ENCODE measurements around the gene PCDHA6. TPM values are rescaled to one million over a fixed set of nuclear protein-coding genes. Genes with fewer than 3 reads are reported as not detected.
"Not testable (repeated sequence)": the region's sequence is repeated elsewhere in the genome, so short reads cannot be mapped to it uniquely, and the experiment has no call there.

The PCDHA6 gene
- total RNA-seq, 4 donors from 2014 or later, result 0.35 to 0.57 (median 0.54) TPM; not detected in 1

DNA sequence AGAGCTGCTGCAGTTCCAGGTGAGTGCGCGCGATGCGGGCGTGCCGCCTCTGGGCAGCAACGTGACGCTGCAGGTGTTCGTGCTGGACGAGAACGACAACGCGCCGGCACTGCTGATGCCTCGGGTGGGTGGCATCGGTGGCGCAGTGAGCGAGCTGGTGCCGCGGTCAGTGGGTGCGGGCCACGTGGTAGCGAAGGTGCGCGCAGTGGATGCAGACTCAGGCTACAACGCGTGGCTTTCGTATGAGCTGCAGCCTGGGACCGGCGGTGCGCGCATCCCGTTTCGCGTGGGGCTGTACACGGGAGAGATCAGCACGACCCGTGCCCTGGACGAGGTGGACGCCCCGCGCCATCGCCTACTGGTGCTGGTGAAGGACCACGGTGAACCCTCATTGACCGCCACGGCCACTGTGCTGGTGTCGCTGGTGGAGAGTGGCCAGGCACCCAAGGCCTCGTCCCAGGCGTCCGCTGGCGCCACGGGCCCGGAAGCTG is 24.9 kb upstream of the PCDHA6 start:
- H3K27me3 ChIP-seq, result no peaks in the 10 kb centered on the region
- H3K36me3 ChIP-seq, result no peaks in the 10 kb centered on the region
- H3K27ac ChIP-seq, result no peak overlapping the region
- DNase-seq, result no peak
- TF ChIP-seq, protein P1, sequence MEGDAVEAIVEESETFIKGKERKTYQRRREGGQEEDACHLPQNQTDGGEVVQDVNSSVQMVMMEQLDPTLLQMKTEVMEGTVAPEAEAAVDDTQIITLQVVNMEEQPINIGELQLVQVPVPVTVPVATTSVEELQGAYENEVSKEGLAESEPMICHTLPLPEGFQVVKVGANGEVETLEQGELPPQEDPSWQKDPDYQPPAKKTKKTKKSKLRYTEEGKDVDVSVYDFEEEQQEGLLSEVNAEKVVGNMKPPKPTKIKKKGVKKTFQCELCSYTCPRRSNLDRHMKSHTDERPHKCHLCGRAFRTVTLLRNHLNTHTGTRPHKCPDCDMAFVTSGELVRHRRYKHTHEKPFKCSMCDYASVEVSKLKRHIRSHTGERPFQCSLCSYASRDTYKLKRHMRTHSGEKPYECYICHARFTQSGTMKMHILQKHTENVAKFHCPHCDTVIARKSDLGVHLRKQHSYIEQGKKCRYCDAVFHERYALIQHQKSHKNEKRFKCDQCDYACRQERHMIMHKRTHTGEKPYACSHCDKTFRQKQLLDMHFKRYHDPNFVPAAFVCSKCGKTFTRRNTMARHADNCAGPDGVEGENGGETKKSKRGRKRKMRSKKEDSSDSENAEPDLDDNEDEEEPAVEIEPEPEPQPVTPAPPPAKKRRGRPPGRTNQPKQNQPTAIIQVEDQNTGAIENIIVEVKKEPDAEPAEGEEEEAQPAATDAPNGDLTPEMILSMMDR (IDR thresholded peaks at IDR 0.05), result no peak
- no peak for TF ChIP-seq POLR2A (IDR thresholded peaks at IDR 0.05)
- H3K4me3 ChIP-seq, result no peak overlapping the region
- peaks cover 0 to 29% (median 0%) of the 10 kb centered on the region in 4 donors for H3K9me3 ChIP-seq
- no peaks in the 10 kb centered on the region for H3K4me1 ChIP-seq

DNA sequence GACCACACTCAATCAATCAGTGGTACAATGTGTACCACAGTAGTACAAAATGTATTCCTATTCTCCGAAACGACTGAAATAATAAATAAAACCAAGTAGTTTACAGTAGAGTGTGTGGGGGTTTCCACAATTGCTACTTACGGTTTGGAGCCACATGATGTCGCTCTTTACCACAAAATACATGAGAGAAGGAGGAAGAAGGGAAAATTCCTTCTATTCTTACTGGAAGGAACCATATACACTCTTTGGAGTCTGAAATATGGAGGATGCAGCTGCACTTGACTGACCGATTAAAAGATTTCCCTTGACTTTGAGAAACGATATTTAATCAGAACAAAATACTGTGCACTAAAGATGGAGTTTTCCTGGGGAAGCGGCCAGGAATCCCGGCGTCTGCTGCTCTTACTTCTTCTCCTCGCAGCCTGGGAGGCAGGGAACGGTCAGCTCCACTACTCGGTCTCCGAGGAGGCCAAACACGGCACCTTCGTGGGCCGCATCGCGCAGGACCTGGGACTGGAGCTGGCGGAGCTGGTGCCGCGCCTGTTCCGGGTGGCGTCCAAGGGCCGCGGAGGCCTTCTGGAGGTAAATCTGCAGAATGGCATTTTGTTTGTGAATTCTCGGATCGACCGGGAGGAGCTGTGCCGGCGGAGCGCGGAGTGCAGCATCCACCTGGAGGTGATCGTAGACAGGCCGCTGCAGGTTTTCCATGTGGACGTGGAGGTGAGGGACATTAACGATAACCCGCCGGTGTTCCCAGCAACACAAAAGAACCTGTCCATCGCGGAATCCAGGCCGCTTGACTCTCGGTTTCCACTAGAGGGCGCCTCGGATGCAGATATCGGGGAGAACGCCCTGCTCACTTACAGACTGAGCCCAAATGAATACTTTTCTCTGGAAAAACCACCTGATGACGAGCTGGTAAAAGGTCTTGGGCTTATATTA is 20.7 kb upstream of the PCDHA6 start, which contains the start of gene PCDHA4:
PCDHA4 (plus strand) TSS at position 235 of the 942 bp plus-strand sequence.
- Histone ChIP-seq H3K4me3 (peak within 1 kb of the TSS; percentile 9 to 40 (median 20)), H3K36me3 (no peaks in the 10 kb centered on the region), H3K4me1 (no peaks in the 10 kb centered on the region), H3K9me3 (peaks cover 0 to 31% (median 0%) of the 10 kb centered on the region in 4 donors), H3K27me3 (no peaks in the 10 kb centered on the region), H3K27ac (peak within 1 kb of the TSS in 1 of 4 donors; percentile 17)
- TF ChIP-seq, protein P1 (IDR thresholded peaks at IDR 0.05), result peak in 1 of 6 experiments; percentile 9
- TF ChIP-seq POLR2A (IDR thresholded peaks at IDR 0.05), result no peak
- no peak for DNase-seq

DNA sequence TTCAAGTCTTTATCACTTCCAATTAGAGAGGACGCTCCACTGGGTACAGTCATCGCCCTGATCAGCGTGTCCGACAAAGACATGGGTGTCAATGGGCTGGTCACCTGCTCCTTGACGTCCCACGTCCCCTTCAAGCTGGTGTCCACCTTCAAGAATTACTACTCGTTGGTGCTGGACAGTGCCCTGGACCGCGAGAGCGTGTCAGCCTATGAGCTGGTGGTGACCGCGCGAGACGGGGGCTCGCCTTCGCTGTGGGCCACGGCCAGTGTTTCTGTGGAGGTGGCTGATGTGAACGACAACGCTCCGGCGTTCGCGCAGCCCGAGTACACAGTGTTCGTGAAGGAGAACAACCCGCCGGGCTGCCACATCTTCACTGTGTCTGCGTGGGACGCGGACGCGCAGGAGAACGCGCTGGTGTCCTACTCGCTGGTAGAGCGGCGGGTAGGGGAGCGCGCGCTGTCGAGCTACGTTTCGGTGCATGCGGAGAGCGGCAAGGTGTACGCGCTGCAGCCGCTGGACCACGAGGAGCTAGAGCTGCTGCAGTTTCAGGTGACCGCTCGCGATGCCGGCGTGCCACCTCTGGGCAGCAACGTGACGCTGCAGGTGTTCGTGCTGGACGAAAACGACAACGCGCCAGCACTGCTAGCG is 19.4 kb upstream of the PCDHA6 start:
- H3K9me3 ChIP-seq, result peaks cover 0 to 20% (median 0%) of the 10 kb centered on the region in 4 donors
- not testable (repeated sequence) for DNase-seq, H3K4me1 ChIP-seq, H3K4me3 ChIP-seq, H3K27ac ChIP-seq, H3K27me3 ChIP-seq, H3K36me3 ChIP-seq

DNA sequence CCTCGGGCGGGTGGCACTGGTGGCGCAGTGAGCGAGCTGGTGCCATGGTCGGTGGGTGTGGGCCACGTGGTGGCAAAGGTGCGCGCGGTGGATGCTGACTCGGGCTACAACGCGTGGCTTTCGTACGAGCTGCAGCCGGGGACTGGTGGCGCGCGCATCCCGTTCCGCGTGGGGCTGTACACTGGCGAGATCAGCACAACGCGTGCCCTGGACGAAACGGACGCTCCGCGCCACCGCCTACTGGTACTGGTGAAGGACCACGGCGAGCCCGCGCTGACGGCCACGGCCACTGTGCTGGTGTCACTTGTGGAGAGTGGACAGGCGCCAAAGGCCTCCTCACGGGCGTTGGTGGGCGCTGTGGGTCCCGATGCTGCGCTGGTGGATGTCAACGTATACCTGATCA is 18.9 kb upstream of the PCDHA6 start:
- TF ChIP-seq POLR2A (IDR thresholded peaks at IDR 0.05), result no peak
- TF ChIP-seq, protein P1 (IDR thresholded peaks at IDR 0.05), result no peak
- Histone ChIP-seq H3K4me1 (no peaks in the 10 kb centered on the region), H3K9me3 (peaks cover 0 to 19% (median 0%) of the 10 kb centered on the region in 4 donors), H3K4me3 (no peak overlapping the region), H3K27ac (no peak overlapping the region), H3K36me3 (no peaks in the 10 kb centered on the region), H3K27me3 (no peaks in the 10 kb centered on the region)
- DNase-seq, result no peak

DNA sequence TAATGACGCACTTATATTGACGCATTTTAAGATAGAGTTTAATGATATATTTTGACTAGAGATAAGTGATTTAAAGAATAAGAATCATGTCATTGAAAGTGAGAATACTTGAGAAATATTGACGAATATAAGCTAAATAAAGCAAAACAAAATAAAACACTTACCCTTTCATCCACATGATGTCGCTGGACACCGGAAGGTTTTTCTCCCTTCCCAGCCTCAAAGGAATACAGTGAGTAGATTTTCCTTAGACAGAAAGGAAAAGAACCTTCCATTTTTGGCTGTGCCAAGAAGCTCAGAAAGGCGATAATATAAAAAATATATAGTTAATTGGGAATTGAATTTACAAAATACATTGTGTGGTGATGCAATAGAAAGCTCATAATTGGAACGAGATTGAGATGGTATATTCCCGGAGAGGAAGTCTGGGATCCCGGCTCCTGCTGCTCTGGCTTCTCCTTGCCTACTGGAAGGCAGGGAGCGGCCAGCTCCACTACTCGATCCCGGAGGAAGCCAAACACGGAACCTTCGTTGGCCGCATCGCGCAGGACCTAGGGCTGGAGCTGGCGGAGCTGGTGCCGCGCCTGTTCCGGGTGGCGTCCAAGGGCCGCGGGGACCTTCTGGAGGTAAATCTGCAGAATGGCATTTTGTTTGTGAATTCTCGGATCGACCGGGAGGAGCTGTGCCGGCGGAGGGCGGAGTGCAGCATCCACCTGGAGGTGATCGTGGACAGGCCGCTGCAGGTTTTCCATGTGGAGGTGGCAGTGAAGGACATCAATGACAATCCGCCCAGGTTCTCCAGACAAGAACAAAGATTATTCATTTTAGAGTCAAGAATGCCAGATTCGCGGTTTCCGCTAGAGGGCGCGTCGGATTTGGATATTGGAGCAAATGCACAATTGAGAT is 6.1 kb upstream of the PCDHA6 start, which contains the start of gene PCDHA5:
PCDHA5 (plus strand) TSS at position 239 of the 906 bp plus-strand sequence.
- Histone ChIP-seq H3K9me3 (peaks cover 0 to 15% (median 0%) of the 10 kb centered on the region in 4 donors), H3K36me3 (no peaks in the 10 kb centered on the region), H3K4me1 (no peaks in the 10 kb centered on the region), H3K4me3 (peak within 1 kb of the TSS in 1 of 4 donors; percentile 6), H3K27ac (no peak within 1 kb of the TSS), H3K27me3 (no peaks in the 10 kb centered on the region)
- TF ChIP-seq, protein P1 (IDR thresholded peaks at IDR 0.05), result peak in 1 of 6 experiments; percentile 12
- no peak for TF ChIP-seq POLR2A (IDR thresholded peaks at IDR 0.05)
- no peak for DNase-seq
